NOMO-1 treated with DMSO at 0.1 percent for 48 hours (cell line): Measurements from ENCODE around the gene PXYLP1.

Experiments used
- DNase-seq: peaks from one replicate; lab custom pipeline; 2025; ENCODE audit not compliant: unreplicated experiment; lab: John Stamatoyannopoulos, UW

The PXYLP1 gene

DNA sequence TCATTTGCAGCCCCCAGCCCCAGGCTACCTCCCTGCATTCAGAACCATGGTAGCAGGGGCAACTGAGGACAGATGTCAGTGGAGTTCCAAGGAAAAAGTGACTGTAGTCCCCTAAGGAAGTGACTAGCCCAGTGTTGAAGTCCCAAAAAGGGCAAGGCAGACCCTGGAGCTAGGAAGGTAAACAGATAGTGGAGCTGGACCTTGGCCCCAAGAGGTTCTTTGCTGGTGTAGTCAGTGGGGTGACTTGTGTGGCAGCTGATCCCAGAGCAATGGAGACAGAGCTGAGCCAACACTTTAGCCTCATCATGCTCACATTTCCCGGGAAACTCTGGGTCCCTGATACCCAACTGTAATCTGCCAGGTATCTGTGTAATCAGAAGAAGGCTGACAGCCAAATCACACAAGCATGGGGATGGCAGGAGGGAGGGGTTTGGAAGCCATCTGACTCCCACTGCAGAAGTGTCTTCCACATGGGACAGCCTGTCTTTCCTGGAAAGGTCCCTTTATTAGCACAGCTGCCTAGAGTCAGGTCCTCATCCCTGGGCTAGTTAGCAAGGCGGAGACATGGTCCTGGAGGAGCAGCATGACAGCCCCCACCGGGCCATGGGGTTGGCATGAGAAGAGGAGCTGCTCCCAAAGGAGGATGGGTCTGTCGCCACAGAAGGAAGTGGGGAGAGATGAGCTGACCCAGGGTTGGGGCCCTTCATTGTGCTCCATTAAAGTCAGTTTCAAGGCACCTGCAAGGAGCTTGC lies 39.8 kb downstream of the PXYLP1 start:
- no peak for DNase-seq

DNA sequence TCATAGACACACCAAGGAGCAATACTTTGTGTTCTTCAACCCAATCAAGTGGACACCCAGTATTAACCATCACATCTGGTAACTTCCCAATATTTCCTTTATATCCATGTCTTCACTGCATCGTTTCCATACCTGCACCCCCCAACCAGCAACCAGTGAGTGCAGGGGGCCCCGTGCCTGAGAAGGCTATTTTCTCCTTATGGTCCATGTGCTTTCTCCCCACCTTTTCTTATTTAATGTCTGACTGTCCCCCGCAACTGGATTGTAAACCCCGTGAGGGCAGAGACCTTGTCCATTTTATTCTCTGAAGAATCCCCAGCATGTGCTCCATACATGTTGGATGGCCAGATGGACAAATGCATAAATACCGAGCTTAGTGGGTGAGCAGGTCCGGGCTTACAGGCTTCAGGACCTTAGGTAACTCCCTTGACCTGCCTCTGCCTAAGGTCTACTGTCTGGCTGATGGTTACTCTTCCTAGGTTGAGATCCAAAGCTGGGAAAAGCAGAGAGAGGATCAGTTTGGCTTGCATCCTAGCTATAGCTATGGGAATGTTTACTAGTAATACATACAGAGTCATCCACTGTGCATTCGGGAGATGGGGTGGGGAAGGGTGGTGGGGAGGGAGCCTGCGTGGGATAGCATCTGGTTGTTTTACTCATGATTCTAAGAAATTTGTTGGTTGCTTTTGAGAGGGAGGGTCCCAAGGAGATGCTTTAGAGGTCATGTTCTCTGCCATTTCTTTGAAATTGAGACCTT lies 41.5 kb downstream of the PXYLP1 start:
- no peak for DNase-seq

DNA sequence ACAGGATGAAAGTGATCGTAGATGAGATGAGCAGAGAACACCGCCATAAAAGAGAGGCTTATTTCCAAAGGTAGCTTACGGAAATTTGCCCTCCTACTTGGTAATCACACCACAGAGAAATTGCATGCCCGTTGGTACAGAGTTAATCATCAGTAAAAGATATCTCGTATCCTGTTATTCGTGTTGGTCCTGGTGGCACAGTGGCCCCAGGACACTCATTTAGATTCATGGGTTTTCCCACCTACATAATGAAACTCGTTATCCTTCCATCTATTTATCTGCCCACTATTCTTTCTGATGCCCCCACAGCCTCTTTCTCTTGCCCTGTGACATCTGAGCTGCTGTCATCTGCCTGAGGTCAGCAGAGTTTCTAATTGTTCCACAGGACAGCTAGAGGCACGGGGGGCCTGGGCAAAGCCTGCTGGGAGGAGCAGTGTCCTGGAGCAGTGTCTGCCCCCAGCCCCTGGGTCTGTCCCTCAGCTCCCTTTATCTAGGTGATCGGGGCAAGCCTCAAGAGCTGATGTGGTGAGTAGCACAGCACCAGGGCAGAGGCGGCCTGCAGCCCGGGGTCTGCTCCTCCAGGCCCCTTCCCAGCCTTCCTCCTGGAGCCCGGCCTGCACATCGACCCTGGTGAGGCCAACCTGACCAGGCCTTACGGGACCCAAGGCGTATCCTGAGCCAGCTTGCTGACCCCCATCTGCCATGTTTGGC lies 42.2 kb downstream of the PXYLP1 start:
- DNase-seq = no peak

DNA sequence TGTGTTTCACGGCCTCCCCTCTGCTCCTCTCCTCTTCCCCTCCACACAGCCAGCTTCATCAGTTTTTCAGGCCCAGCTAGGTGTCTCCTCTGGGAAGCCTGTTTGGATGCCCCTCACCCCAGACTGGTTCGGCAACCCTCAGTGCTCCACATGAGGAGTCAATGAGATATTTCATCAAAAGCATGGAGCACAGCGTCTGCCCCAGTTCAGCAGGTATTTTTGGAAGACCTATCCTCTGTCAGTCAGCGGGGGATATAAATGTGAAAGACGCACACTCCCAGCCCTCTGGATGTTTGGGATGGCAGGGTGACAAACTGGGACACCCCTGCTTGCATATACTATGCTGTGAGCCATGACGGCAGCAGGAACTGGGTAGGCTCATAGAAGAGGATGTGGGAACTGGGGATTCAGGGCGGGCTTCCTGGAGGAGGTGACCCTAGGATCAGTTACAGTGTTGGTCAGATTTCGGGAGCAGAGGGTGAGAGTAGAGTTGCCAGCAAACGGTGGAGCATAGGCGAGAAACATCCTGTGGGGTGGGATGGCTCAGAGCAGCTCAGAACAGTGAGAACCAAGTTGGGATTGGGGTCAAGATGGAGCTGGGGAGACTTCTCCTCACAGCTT lies 42.9 kb downstream of the PXYLP1 start:
- DNase-seq = no peak

DNA sequence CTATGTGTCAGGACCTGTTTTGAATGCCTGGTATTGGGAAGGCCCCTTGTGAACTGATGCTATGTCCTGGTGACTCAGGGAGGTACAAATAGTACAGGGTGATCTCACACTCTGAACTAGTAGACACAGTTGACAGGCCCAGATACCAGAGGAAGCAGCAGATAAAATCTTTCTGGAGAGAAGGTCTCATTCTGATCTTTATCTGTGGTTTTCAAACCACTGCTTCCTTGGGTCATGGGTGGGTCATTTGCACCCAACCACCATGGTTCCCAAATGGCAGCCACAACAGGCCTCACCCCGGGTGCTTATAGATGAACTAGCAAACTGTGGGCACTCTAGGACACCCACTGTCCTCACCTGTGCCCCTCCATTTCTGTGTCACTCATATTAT lies 43.4 kb downstream of the PXYLP1 start:
- no peak for DNase-seq

DNA sequence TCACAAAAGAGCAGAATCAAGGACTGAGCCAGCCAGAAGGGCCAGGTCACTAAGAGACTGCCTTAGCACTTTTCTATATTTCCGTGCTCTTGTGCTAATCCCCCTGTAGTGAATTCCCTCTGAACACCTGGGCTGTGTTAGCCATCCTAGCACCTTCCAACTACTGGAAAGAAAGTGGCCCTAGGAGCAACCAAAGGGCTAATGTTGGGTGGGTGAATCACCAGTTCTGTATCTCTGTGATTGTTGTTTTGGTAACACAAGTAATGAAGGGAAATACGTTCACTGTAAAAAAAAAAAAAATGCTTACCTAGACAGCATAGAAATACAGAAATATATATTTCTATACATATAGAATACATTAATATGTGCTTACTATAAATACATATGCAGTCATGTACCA lies 43.9 kb downstream of the PXYLP1 start:
- DNase-seq = no peak

DNA sequence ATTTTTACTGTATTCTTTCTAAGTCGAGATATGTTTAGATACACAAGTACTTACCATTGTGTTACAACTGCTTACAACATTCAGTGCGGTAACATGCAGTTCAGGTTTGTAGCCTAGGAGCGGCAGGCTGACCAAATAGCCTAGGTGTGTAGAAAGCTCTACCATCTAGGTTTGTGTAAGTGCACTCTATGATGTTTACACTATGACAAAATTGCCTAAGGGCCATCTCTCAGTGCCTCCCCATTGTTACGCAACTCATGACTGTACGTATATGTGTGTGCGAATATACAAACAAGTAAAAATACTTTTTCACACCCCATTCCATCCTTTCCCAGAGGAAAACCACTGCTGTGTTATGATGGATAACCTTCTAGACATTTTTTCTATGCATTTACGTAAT lies 44.3 kb downstream of the PXYLP1 start:
- no peak for DNase-seq

DNA sequence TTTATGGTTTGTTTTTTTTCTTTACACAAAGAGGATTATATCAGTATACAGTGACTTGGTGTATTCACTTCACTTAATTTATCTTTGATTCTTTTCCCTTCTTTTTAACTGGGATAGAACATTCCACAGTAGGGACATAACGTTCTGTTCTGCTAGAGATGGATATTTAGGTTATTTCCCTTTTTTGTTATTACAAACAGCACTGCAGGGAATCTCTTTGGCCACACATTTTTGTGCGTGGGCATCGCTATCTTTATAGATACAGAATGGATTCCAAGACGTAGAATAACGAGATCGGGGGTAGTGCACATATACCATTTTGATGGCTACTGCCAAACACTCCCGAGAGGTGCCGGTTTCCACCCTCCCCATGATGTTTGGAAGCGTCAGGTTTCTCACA lies 44.8 kb downstream of the PXYLP1 start:
- DNase-seq = no peak

DNA sequence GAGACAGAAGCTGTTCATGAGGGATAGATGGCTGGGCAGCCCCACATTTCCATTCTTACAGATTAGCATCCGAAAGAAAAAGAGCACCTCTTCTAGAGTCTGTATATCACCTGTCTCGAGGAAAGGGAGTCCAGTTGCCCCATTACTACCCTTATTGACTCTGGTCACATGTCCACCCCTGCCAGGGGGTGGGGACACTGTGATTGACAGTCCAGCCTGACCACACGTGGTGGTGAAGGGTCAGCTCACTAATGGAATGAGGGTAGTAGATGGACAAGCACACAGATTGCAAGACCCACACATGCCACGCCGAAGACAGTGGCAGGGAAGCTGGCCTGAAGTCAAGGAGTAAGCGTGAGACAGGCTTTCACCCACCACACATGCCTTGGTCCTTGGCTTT lies 45.8 kb downstream of the PXYLP1 start:
- no peak for DNase-seq

DNA sequence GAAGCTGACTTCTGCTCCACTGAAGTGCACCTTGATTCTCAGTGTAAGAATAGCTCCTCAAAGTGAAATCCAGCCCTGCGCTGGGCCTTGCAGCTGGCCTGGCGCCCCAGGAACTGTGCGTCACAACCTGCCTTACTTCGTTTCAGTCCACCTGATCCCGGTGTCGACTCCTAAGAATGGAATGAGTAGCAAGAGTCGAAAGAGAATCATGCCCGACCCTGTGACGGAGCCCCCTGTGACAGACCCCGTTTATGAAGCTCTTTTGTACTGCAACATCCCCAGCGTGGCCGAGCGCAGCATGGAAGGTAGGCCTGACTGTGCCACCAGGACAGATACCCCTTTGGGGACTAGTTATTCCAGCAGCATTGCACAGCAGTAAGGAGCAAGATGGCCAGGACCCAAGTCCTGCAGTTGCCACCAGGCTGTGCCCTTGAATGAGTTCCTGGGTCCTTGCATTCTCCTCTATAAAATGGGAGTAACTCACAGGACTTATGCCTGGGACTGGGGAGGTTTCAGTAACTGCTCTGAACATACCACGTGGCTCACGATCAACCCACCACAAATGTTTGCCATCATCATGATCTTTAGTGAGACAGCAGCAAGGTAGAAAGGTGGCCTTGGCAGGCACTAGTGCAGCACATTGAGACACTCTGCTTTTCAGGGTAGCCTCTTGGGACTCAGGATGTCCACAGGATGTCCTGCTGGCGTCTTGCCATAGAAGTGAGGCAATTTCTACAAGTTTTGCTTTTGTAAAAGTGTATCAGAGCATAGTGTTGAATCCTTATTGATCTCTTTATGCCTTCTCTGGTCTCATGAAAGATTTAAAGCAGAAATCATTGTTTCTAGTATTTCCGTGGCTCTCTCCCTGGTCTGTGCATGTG lies 46.8 kb downstream of the PXYLP1 start:
- no peak for DNase-seq

DNA sequence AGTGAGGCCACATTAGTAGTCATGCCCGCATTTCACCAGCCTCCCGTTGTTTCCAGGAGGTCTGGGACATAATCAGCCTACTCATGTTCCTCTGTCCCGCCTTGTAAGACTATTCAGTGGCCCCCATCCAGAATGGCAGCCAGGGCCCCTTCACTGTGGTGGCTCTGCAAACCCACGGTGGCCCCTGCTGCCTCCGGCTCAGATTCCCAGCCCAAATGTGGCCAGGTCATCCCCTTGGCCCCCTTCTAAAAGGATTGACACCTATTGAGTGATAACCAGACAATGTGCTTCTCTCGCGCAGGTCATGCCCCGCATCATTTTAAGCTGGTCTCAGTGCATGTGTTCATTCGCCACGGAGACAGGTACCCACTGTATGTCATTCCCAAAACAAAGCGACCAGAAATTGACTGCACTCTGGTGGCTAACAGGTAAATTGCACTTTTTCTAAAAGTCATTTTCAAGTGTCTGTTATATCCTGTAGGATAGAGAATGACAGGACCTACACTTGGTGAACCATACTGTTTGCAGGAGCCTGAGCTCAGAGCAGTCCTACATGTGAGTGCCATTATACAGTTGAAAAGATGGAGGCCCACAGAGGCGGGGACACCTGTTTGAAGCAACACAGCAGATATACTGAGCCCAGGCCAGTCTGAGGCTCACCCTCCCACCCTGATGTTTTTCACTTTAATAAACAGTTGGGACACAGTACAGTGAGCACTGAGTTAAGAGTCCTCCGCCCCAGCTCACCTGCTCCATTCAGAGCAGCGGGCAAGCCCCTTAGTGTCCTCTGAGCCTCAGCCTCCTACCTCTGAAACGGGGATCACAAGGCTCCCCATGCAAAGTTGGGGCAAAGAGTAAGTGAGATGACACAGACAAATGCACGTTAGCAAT lies 47.7 kb downstream of the PXYLP1 start:
- no peak for DNase-seq

DNA sequence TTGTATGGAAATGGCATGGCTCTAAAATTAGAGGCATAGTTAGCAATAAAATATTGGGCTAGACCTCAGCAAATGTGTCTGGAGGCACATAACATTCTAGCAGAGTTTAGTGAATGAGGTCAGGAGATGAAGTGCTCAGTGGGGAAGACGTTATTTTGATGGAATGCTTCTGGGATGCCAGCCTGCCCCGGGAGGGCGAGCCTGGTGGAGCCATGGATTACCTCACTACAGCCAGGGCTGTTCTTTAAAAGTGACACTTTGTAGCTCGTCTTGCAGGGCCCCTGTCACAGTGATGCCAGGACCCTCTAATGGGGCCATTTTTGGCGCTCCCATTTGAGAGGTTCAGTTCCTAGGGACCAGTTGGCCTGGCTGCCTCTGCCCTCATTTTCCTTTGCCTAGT lies 48.5 kb downstream of the PXYLP1 start:
- no peak for DNase-seq

DNA sequence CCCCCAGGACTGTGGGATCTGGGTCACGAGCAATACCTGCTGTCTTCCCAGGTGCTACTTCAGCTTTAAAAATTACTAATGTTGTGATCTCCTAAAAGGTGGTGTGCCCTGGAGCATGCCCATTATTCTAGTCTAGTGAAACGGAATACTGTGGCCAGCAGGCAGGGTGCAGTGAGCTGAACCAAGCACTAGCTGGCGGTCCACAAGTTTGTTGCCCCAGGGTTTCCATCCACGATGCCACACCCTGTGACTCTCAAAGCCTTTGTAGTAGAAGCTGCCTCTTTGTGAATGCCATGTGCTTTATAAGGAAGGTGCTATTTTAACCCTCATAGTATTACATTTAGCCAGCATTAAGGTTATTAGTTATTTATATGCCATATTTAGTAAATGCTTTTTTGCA lies 49.1 kb downstream of the PXYLP1 start:
- DNase-seq = no peak

DNA sequence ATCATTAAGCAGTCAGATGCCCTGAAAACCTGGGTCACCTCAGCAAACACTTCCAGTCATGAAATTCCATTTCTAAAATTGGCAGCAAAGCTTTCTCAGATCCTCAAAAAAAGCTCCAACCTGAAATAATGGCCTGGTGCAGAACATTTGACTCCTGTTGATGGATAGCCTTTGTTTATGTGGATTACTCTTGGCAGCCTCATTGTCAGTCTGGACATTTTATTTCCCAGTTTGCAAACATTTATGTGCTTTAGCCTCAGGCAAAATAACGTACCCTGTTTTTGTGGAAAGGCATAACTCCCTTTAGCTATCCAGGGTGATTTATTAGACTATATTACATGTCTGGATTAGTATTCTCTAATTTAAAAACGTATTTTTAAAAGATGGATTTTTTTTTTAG lies 53.9 kb downstream of the PXYLP1 start:
- DNase-seq = no peak

DNA sequence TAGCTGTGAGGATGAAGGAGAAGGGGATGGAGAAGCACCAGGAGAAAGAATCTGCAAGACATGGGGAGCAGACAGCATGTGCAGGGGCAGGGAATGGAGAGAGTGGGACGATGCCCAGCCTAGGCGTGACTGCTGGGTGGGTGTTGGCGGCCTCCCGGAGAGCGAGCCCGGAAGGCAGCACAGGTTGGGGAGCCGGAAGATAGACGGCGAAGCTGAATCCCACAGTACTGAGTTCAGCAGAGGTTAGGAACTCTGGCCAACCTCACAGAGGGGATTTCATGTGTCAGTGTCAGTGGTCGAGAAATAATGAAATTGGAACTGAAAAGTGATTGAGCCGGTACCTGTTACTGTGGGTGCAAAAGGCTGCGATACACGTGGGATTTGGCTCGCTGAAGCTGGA lies 55.2 kb downstream of the PXYLP1 start:
- DNase-seq = no peak

DNA sequence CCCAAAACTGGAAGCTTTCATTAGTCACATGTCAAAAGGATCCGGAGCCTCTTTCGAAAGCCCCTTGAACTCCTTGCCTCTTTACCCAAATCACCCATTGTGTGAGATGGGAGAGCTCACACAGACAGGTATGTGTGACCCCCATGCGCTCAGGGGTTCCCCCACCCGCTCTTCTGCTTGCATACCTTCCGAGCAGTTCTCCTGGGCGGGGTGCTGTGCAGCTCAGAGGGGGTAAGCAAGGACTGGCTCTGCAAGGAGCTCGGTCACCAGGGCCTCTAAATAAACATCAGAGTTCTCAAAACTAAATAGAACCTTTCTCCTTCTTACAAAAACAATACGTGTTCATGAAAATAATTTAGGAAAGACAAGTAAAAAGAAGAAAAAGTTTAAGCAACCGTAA lies 55.7 kb downstream of the PXYLP1 start:
- DNase-seq = no peak

DNA sequence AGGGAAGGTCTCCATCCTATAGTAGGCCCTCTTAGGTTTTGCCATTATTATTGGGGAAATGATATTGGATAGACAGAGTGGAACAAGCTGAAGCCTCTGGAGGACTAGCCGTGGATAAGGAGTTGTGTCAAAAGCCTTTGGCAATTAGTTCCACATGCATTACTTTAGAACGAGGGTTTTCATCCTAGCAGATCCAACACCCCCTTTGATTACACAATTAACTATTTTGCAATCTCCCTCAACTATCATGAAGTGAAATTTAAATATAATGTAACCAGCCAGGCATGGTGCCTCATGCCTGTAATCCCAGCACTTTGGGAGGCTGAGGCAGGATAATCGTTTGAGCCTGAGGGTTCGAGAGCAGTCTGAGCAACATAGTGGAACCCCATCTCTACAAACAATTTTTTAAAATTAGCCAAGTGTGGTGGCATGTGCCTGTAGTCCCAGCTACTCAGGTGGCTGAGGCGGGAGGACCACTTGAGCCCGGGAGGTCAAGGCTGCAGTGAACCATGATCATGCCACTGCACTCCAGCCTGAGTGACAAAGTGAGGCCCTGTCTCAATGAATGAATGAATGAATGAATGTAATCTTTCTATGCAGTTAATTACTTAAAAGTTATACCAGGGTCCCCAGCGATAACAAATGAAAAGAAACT lies 56.8 kb downstream of the PXYLP1 start:
- DNase-seq = peak; percentile 53

DNA sequence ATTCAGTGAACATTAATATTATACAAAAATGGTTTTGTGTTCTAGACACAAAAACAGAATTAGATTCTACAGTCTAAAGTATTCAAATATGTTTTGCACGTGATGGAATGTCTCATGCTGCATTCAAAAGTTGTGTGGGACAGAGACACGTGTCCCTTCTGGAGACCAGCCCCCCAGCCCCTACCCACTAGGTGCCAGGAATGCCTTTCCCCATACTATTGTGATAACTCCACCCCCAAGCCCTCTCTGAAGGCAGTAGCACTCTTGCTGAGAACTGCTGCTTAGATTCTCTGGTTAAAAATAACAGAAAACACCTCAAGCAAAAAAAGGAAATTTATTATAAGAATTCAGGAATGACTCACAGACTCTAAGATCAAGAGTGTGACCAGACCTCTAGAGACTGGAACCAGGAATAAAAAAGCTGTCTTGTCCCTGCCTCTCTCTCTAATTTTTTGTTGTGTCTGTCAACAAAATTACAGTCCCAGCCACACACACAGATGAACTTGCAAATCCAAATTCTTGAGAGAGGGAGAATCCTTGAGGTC lies 57.7 kb downstream of the PXYLP1 start:
- DNase-seq = no peak
